Ramos (cell line): ENCODE results near the gene GEN1.

Source experiments
- in situ Hi-C: fragments of 300-500 bp; cut with MboI; formaldehyde crosslinking; loops from one replicate; pipeline ENCODE4 v1.14.3; 2022; ENCODE audit warnings: low sequenced_read_pairs; ENCODE audit not compliant: unreplicated experiment

The GEN1 gene

GRCh38 chr2:17753803-17754663, at the start of gene GEN1, which contains the start of gene SMC6:
TSS of gene GEN1 (plus strand) at chr2:17754138. CDS start at chr2:17759944, 5,806 bp downstream.
TSS of gene SMC6 (minus strand) at chr2:17753810. CDS start at chr2:17745946, 7,864 bp downstream.
- in situ Hi-C loops = no loop called here

DNA sequence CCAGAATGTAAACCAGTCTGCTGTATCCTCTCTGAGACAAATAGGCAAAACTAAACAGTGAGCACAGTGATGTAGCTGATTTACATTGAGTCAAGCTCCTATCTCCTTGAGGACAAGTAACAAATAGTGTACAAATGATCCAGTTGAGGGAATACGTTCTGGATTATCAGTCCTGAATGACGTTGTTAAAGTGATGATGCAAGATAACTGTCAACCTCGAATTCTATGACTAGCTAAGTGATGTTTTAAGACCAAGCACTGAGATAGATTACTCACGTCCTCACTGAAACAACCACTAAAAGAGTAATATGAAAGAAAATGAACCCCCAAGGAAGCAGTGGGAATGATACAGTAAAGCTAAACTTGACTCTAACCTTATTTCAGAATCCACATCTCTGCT, 47.1 kb upstream of the GEN1 start:
- in situ Hi-C loops = no loop called here

GRCh38 chr2:17708501-17708900, 45.4 kb upstream of the GEN1 start:
- in situ Hi-C loops = no loop called here

DNA sequence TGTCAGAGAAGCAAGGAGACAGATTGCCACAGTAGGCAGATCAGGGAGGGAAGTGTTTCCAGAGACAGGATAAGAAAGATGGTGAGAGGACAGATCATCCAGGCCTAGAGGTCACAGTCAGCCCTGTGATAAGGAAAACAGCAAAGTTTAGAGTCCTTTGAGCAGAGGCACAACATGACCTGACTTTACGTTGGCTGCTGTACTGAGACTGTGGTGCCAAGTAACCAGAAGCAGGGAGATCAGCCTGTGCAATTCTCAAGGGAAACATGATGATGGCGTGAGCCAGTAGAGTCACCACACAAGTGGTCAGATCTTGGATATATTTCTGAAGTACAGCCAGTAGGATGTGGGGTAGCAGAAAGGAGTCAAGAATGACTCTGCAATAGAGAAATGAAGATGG, 44.0 kb upstream of the GEN1 start:
- in situ Hi-C loops = no loop called here

DNA sequence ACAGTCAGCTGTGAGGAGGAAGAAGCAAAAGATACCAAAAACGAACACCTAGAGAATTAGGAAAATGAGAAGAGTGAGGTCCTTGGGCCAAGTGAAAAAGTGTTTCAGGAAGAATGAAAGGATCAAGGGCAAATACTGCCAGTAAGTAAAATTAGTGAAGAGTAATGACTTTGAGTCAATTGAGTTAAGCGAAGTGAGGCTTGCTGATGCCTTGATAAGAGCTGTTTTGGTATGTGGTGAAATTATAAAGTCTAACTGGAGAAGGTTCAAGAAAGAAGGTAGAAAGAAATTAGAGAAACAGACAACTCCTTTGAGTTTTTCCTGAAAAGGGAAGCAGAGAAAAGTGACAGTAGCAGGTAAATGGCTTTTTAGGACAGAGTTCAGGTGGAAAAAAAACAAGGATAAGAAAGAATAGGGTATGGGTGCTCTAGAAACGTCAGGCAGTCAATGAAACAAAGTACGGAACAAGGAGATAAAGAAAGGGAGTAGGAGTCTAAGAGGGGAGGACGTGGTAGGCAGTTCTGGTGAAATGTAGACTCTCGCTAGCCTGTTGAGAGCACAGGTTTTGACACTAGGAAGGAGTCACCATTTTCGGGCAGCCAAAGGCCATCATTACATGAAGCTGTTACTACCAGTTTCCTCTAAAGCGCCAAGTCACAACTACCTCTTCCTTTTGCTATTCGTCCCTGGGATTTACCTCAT, 43.2 kb upstream of the GEN1 start:
- in situ Hi-C loops = no loop called here

DNA sequence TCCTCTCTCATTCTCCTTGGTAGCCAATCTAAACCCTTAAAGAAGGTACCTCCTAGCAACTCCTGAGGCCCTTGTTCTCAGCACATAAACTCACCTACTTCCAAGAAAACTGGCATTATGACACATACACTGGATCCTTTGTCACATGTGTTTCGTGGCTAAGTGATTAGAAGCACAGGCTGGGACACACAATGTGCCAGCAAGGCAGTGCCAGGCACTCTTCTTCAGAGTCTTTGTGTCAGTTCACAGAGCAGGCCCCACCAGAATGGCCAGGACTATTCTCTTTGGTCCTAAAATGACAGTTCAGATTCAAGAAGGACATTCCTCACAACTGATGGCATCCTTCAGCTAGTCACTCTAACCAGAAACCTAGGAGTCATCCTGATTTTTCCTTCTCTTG, 40.6 kb upstream of the GEN1 start:
- in situ Hi-C loops = no loop called here

GRCh38 chr2:17717666-17718065, 36.3 kb upstream of the GEN1 start:
- in situ Hi-C loops = no loop called here

DNA sequence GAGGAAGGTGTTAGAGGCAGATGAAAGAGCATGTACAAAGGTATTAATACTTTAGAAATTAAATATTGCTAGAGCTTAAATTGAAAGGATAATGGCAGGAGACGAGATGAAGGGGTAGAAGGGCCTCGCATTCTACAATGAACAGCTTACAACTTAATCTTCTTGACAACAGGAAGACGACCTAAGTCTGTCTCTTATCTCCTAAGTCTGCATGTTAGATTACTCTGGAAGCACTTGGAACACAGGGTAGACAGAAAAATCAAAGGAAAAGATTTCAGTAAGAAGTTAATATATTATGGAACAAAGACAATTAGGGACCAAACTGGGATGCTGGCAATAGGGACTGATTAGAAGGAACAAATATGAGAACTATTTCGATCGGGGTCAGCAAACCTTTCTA, 35.2 kb upstream of the GEN1 start:
- in situ Hi-C loops = no loop called here

- in situ Hi-C loops = no loop called here
These were observed 34.2 kb upstream of the GEN1 start for GRCh38 chr2:17719562-17720371.

GRCh38 chr2:17728210-17728609, 25.7 kb upstream of the GEN1 start:
- in situ Hi-C loops = no loop called here

DNA sequence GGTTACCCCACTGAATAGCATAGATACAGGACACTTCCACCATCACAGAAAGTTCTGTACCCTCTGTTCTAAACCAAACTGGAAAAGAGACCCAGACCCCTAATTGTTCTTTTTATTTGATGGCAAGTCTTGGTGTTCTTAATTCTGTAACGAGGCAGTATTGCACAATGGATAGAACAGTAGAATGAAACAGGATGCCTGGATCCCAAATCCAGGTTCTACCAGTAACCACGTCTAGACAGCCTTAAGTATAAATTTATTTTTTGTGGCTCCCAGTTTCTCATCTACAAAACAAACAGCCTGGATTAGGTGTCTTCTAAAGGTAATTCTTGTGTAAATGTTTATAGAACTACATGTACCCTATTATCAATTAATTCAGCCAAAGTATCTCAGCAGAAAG, 24.1 kb upstream of the GEN1 start:
- in situ Hi-C loops = no loop called here

DNA sequence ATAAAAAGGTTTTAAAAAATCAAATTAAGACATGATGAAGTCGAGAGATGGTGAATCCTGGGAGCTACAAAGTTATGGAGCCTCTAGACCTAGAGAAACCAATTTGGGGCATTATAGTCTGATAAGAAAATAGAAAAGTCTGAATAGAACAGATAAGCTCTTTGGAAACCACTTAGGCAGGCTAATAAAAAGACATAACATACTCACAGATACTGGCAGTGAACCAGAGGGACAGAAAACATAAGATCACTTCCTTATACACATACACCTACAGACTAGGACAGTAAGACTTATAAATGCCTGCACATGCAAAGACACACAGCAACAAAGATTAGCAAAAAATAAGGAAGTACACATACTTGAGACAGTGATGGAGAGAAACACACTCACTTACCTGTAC, 20.3 kb upstream of the GEN1 start:
- in situ Hi-C loops = no loop called here

DNA sequence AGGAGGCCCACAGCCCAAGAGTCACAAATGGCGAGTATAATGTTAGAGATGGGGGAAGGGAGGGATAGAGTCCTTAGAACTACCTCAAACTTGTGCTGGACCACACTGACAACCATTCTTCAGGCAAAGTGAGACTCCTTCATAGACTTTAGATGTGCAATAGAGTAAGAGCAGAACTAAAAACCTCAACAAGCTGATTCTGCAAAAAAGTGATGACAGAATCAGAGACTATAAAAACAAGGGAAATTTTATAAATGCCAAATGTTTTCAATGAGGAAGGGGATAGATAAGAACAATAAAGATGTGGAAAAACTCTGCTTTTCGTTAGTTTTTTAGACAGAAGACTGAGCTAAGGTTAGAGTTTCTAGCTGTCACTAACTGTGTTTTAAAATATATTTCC, 18.1 kb upstream of the GEN1 start:
- in situ Hi-C loops = no loop called here

DNA sequence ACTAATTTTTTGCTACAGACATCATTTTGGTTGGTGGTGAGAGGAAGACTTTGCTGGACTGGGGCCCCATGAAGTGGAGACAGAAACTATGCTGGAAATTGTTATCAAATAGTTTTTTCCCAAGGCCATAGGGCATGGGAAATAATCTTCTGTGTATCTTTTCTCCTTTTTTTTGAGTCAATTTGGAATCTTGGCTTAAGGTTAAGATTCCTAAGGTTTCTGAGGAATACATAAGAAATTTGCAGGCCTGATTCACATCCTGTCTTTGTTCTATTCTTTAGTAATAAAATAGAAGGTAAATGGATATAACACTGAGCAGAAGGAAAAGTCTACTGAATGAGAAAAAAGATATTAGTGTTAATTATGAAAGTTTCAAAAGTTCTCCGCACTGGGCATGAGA, 16.9 kb upstream of the GEN1 start:
- in situ Hi-C loops = no loop called here

GRCh38 chr2:17740203-17740602, 13.7 kb upstream of the GEN1 start:
- in situ Hi-C loops = no loop called here

- in situ Hi-C loops = no loop called here
These were observed 6.1 kb upstream of the GEN1 start for GRCh38 chr2:17747684-17748452.

GRCh38 chr2:17748745-17749144, 5.2 kb upstream of the GEN1 start:
- in situ Hi-C loops = no loop called here

GRCh38 chr2:17749753-17750438, 4.0 kb upstream of the GEN1 start:
- in situ Hi-C loops = no loop called here

DNA sequence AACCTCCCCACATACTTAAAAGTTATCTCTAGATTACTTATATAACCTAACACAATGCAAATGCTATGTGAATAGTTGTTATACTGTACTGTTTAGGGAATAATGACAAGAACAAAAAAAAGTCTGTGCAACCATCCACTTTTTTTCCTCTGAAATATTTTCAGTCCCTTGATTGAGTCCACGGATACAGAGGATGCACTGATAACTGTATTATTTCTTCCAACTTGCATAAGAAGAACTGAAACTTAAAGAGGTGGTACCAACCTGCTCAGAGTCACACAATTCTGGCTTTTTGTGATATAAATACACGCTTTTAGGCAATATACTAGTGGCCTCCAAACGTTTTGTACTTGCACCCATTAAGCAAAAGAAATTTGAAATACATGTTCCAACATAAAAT, 1.7 kb upstream of the GEN1 start:
- in situ Hi-C loops = no loop called here
